ENCODE results near the gene LMNTD2. TPM values are rescaled to one million over a fixed set of nuclear protein-coding genes. Genes with fewer than 3 reads are reported as not detected.
"Not testable (repeated sequence)": the region's sequence is repeated elsewhere in the genome, so short reads cannot be mapped to it uniquely, and the experiment has no call there.

LMNTD2 gene
- total RNA-seq, 1 donor from 2014 or later = 0.14 TPM

- DNase-seq (ENCODE audit: missing footprints) (no peak), ATAC-seq (no peak)
- intact Hi-C loops (cut with DNase I) = no loop called here
Measured at GRCh38 chr11:589798-590197, 29.3 kb upstream of the LMNTD2 start.

GRCh38 chr11:587978-588380 lies 27.4 kb upstream of the LMNTD2 start:
- DNase-seq (ENCODE audit: missing footprints) (no peak), ATAC-seq (no peak)
- intact Hi-C loops (cut with DNase I) = no loop called here

GRCh38 chr11:587546-587945 lies 27.0 kb upstream of the LMNTD2 start:
- no peak for ATAC-seq
- DNase-seq (ENCODE audit: missing footprints) = no peak
- intact Hi-C loops (cut with DNase I) = no loop called here

GRCh38 chr11:586376-587316 lies 26.1 kb upstream of the LMNTD2 start:
- DNase-seq (ENCODE audit: missing footprints) = no peak
- intact Hi-C loops (cut with DNase I) = no loop called here

GRCh38 chr11:584287-584686 lies 23.7 kb upstream of the LMNTD2 start:
- ATAC-seq = no peak
- intact Hi-C loops (cut with DNase I) = no loop called here
- no peak for DNase-seq (ENCODE audit: missing footprints)

More at GRCh38 chr11:586376-587316, 26.1 kb upstream of the LMNTD2 start:
- ATAC-seq = no peak

GRCh38 chr11:581752-582151 lies 21.2 kb upstream of the LMNTD2 start:
- ATAC-seq = no peak
- intact Hi-C loops (cut with DNase I) = no loop called here

GRCh38 chr11:581342-581741 lies 20.8 kb upstream of the LMNTD2 start:
- ATAC-seq = no peak
- no peak for DNase-seq (ENCODE audit: missing footprints)
- intact Hi-C loops (cut with DNase I) = no loop called here

More at GRCh38 chr11:581752-582151, 21.2 kb upstream of the LMNTD2 start:
- DNase-seq (ENCODE audit: missing footprints) = no peak

- intact Hi-C loops (cut with DNase I) = loop anchor here (5.0 kb wide), 1 partner anchor 32 kb away; no protein-coding TSS in a partner anchor
- DNase-seq (ENCODE audit: missing footprints) (no peak), ATAC-seq (no peak)
Measured at GRCh38 chr11:579830-580601, 19.5 kb upstream of the LMNTD2 start.

GRCh38 chr11:578276-579035 lies 17.9 kb upstream of the LMNTD2 start:
- ATAC-seq (no peak), DNase-seq (ENCODE audit: missing footprints) (no peak)
- intact Hi-C loops (cut with DNase I) = loop anchor here (5.0 kb wide), 1 partner anchor 34 kb away; no protein-coding TSS in a partner anchor

GRCh38 chr11:577611-577894 lies 17.0 kb upstream of the LMNTD2 start:
- DNase-seq (ENCODE audit: missing footprints) (no peak), ATAC-seq (no peak)
- intact Hi-C loops (cut with DNase I) = loop anchor here (5.0 kb wide), 1 partner anchor 35 kb away; no protein-coding TSS in a partner anchor

GRCh38 chr11:576811-577610 lies 16.5 kb upstream of the LMNTD2 start:
- ATAC-seq (no peak), DNase-seq (ENCODE audit: missing footprints) (no peak)
- intact Hi-C loops (cut with DNase I) = loop anchor here (5.0 kb wide), 1 partner anchor 35 kb away; no protein-coding TSS in a partner anchor

- peak; percentile 94 for ATAC-seq
- peak; percentile 98 for DNase-seq (ENCODE audit: missing footprints)
- intact Hi-C loops (cut with DNase I) = loop anchor here (5.0 kb wide), 1 partner anchor 36 kb away; no protein-coding TSS in a partner anchor
Measured at GRCh38 chr11:575996-576768, 15.6 kb upstream of the LMNTD2 start, which contains the start of gene PHRF1. Gene PHRF1 (plus strand): TSS chr11:576470. CDS start chr11:581513, 5,043 bp downstream.

GRCh38 chr11:575313-575995 lies 14.9 kb upstream of the LMNTD2 start:
- ATAC-seq (peak; percentile 67), DNase-seq (ENCODE audit: missing footprints) (no peak)
- intact Hi-C loops (cut with DNase I) = loop anchor here (5.0 kb wide), 1 partner anchor 37 kb away; no protein-coding TSS in a partner anchor

- DNase-seq (ENCODE audit: missing footprints) = peak; percentile 48
- no peak for ATAC-seq
- intact Hi-C loops (cut with DNase I) = loop anchor here (5.0 kb wide), 1 partner anchor 38 kb away; no protein-coding TSS in a partner anchor
Measured at GRCh38 chr11:574632-575312, 14.2 kb upstream of the LMNTD2 start.

GRCh38 chr11:574031-574570 lies 13.6 kb upstream of the LMNTD2 start:
- DNase-seq (ENCODE audit: missing footprints); ATAC-seq; intact Hi-C loops (cut with DNase I): not testable (repeated sequence)

Measured in Right ventricle myocardium inferior (tissue), 1 donor.